H1 (cell line): ENCODE measurements around the gene LTBP1. TPM values are rescaled to one million over a fixed set of nuclear protein-coding genes. Genes with fewer than 3 reads are reported as not detected.

Experiments
- JUN ChIP-seq: IDR thresholded peaks from 2 replicates; pipeline ENCODE4 v1.6.1; 2011; ENCODE audit warnings: low read depth, mild to moderate bottlenecking, improper control_type of control experiment, low read length
- RNF2 ChIP-seq: fragments of 200-900, 300-1000 bp; sonication (generic); IDR thresholded peaks from 2 replicates; pipeline ENCODE4 v1.7.1; 2016; ENCODE audit warnings: borderline replicate concordance, low read depth, mild to moderate bottlenecking, antibody characterized with exemption, low read length; ENCODE audit not compliant: poor library complexity, severe bottlenecking; ENCODE audit errors: missing control alignments
- SP4 ChIP-seq: IDR thresholded peaks from 2 replicates; pipeline ENCODE4 v1.6.1; 2012; ENCODE audit warnings: low read length, inconsistent platforms
- polyA plus RNA-seq, 7 experiments: library from polyadenylated mRNA; depleted of rRNA in 3 of 7; stranded (reverse) in 5 of 7; unstranded in 2 of 7; fragments of >200 nt in 5 of 7; fragments of 200-250 nt in 2 of 7; gene quantifications; 1 replicate in 5 of 7; 2 replicates in 1 of 7; 4 replicates in 1 of 7; pipeline versions ENCODE4 v1.2.1 to v1.2.3, GENCODE V29; 2011 to 2013; ENCODE audit warnings: missing spikeins in 2 of 7, mixed read lengths in 2 of 7
- total RNA-seq: library from RNA; stranded (reverse); fragmentation: NEBNext Ultra II Directional; extraction: Animal tissue kit (Norgen Biotek cat#: 25700); gene quantifications from 2 replicates; pipeline ENCODE4 v1.2.1, GENCODE V29; 2021
- TF ChIP-seq, protein P1 (sequence below): fragments of 300-600 bp; sonication (generic); IDR thresholded peaks from 2 replicates; pipeline ENCODE4 v1.7.1; 2012; ENCODE audit warnings: low read length, moderate library complexity, mild to moderate bottlenecking, inconsistent platforms; ENCODE audit not compliant: insufficient replicate concordance
- TF ChIP-seq, protein P2 (sequence below): IDR thresholded peaks from 2 replicates; pipeline ENCODE4 v1.6.1; 2012; ENCODE audit warnings: low read length, inconsistent platforms

LTBP1 gene
- total and polyA plus RNA-seq, 2 of the 8 experiments (the other 6 are each of a cell fraction or from before 2014, with no cell fraction given), result 15.4 to 24.7 TPM

DNA sequence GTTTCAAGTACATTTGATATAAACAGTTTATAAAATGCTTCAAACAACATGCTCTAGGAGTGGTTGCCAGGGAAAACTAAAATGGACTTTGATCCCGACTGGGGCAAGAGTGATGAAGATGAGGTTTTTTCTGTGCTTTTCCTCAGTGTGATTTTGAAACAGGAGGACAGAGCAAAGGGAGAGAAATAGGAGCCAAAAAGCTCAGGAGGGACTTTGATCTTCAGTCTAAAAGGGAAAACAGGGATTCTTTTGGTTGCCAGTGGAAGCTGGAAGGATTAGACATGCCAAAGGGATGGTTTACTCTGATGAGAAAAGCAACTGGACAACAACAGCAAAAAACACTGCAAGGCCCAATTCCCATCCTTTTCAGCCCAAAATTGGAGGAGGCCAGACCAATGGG, 95.5 kb downstream of the LTBP1 start (continued):
- TF ChIP-seq, protein P1, sequence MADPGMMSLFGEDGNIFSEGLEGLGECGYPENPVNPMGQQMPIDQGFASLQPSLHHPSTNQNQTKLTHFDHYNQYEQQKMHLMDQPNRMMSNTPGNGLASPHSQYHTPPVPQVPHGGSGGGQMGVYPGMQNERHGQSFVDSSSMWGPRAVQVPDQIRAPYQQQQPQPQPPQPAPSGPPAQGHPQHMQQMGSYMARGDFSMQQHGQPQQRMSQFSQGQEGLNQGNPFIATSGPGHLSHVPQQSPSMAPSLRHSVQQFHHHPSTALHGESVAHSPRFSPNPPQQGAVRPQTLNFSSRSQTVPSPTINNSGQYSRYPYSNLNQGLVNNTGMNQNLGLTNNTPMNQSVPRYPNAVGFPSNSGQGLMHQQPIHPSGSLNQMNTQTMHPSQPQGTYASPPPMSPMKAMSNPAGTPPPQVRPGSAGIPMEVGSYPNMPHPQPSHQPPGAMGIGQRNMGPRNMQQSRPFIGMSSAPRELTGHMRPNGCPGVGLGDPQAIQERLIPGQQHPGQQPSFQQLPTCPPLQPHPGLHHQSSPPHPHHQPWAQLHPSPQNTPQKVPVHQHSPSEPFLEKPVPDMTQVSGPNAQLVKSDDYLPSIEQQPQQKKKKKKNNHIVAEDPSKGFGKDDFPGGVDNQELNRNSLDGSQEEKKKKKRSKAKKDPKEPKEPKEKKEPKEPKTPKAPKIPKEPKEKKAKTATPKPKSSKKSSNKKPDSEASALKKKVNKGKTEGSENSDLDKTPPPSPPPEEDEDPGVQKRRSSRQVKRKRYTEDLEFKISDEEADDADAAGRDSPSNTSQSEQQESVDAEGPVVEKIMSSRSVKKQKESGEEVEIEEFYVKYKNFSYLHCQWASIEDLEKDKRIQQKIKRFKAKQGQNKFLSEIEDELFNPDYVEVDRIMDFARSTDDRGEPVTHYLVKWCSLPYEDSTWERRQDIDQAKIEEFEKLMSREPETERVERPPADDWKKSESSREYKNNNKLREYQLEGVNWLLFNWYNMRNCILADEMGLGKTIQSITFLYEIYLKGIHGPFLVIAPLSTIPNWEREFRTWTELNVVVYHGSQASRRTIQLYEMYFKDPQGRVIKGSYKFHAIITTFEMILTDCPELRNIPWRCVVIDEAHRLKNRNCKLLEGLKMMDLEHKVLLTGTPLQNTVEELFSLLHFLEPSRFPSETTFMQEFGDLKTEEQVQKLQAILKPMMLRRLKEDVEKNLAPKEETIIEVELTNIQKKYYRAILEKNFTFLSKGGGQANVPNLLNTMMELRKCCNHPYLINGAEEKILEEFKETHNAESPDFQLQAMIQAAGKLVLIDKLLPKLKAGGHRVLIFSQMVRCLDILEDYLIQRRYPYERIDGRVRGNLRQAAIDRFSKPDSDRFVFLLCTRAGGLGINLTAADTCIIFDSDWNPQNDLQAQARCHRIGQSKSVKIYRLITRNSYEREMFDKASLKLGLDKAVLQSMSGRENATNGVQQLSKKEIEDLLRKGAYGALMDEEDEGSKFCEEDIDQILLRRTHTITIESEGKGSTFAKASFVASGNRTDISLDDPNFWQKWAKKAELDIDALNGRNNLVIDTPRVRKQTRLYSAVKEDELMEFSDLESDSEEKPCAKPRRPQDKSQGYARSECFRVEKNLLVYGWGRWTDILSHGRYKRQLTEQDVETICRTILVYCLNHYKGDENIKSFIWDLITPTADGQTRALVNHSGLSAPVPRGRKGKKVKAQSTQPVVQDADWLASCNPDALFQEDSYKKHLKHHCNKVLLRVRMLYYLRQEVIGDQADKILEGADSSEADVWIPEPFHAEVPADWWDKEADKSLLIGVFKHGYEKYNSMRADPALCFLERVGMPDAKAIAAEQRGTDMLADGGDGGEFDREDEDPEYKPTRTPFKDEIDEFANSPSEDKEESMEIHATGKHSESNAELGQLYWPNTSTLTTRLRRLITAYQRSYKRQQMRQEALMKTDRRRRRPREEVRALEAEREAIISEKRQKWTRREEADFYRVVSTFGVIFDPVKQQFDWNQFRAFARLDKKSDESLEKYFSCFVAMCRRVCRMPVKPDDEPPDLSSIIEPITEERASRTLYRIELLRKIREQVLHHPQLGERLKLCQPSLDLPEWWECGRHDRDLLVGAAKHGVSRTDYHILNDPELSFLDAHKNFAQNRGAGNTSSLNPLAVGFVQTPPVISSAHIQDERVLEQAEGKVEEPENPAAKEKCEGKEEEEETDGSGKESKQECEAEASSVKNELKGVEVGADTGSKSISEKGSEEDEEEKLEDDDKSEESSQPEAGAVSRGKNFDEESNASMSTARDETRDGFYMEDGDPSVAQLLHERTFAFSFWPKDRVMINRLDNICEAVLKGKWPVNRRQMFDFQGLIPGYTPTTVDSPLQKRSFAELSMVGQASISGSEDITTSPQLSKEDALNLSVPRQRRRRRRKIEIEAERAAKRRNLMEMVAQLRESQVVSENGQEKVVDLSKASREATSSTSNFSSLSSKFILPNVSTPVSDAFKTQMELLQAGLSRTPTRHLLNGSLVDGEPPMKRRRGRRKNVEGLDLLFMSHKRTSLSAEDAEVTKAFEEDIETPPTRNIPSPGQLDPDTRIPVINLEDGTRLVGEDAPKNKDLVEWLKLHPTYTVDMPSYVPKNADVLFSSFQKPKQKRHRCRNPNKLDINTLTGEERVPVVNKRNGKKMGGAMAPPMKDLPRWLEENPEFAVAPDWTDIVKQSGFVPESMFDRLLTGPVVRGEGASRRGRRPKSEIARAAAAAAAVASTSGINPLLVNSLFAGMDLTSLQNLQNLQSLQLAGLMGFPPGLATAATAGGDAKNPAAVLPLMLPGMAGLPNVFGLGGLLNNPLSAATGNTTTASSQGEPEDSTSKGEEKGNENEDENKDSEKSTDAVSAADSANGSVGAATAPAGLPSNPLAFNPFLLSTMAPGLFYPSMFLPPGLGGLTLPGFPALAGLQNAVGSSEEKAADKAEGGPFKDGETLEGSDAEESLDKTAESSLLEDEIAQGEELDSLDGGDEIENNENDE, result no peak
- no peak for TF ChIP-seq JUN
- TF ChIP-seq RNF2, result no peak
- no peak for TF ChIP-seq SP4
- TF ChIP-seq, protein P2, sequence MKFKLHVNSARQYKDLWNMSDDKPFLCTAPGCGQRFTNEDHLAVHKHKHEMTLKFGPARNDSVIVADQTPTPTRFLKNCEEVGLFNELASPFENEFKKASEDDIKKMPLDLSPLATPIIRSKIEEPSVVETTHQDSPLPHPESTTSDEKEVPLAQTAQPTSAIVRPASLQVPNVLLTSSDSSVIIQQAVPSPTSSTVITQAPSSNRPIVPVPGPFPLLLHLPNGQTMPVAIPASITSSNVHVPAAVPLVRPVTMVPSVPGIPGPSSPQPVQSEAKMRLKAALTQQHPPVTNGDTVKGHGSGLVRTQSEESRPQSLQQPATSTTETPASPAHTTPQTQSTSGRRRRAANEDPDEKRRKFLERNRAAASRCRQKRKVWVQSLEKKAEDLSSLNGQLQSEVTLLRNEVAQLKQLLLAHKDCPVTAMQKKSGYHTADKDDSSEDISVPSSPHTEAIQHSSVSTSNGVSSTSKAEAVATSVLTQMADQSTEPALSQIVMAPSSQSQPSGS, result no peak
